ENCODE data around the gene SNX4. TPM values are rescaled to one million over a fixed set of nuclear protein-coding genes. Genes with fewer than 3 reads are reported as not detected.

The SNX4 gene
- total RNA-seq, 2 donors from 2014 or later: 26.2 to 32.2 TPM

Other genes starting within 250 kb of the SNX4 start
- 10 to 100 TPM; 28.5 to 47.8 TPM for gene ZNF148, start 144.9 kb downstream of the SNX4 start, total RNA-seq
- 10 to 100 TPM in 1 of 2 donors, 1 to 10 TPM in 1; 8.5 to 10.0 TPM for gene OSBPL11, start 75.3 kb upstream of the SNX4 start, total RNA-seq

All from activated naive CD4-positive, alpha-beta T cell treated with anti-CD3 and anti-CD28 coated beads, Interleukin-2, amount 50 U/mL, for 72 hours (primary cell).